SKM-1 treated with dmso at 0.1 percent for 144 hours (cell line): Measurements from ENCODE around the gene IFIT1B.
"Not testable (repeated sequence)": the region's sequence is repeated elsewhere in the genome, so short reads cannot be mapped to it uniquely, and the experiment has no call there.

Experiments used
- DNase-seq: peaks from one replicate; lab custom pipeline; 2025; ENCODE audit not compliant: unreplicated experiment; lab: John Stamatoyannopoulos, UW

Gene IFIT1B

GRCh38 chr10:89348481-89348880, 29.4 kb upstream of the IFIT1B start:
- no peak for DNase-seq

GRCh38 chr10:89348975-89349374, 28.9 kb upstream of the IFIT1B start:
- no peak for DNase-seq

DNA sequence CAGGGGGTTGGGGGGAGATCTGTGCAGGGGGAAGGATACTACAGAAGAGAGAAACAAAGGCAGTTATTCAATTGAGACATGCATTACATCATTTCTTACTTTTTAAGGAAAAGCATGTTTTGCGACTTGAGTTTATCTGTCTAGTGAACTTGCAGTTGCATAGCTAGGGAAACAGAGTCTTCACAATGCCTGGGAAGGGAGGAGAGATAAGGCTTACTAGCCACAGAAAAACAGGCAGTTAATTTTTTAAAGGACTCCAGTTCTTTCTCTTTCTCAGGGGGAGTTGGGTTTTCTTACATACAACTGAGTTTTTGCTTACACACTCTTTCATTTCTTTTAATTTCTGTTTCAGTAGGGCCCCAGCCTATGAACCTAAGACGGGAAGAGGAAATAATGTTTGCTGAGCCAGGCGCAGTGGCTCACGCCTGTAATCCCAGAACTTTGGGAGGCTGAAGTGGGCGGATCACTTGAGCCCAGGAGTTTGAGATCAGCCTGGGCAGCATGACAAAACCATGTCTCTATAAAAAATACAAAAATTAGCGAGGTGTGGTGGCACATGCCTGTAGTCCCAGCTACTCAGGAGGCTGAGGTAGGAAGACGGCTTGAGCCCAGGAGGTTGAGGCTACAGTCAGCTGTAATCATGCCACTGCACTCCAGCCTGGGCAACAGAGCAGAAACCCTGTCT, 27.1 kb upstream of the IFIT1B start:
- not testable (repeated sequence) for DNase-seq

- no peak for DNase-seq
Observed at GRCh38 chr10:89351412-89351779, 26.5 kb upstream of the IFIT1B start.

- DNase-seq: no peak
Observed at GRCh38 chr10:89351780-89352597, 25.9 kb upstream of the IFIT1B start.

DNA sequence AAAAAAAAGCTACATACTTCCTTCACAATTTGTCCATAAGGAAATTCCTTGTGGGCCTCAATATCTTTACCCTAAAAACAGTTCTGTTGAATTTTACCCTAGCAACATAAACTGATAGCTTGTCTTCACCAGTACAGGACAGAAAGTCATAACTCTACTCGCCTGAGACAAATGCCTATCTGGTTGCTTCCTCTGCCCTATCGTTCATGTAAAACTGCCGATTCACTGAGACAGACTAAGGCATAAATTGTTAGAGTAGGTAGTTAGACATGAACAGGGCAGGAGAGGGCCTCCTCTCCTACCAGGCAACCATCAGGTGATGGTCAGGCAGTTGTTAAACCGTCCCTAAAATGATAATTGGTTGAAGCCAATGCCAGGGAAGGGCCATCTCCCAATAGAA, 25.1 kb upstream of the IFIT1B start:
- DNase-seq: no peak

DNA sequence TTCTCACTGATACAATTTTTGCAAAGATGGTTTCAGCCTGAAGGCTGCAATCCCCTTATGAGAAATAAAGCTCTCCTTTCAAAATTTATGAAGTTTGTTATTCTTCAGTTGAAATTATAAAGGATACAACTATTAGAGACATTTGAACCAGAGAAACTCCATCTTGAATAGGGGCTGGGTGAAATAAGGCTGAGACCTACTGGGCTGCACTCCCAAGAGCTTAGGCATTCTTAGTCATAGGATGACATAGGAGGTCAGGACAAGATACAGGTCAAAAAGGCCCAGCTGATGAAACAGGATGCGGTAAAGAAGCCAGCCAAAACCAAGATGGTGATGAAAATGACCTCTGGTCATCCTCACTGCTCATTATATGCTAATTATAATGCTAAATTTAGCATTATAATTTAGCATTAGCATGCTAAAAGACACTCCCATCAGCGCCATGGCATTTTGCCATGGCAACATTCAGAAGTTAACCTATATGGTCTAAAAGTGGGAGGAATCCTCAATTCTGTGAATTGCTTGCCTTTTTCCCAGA, 22.4 kb upstream of the IFIT1B start:
- no peak for DNase-seq

DNA sequence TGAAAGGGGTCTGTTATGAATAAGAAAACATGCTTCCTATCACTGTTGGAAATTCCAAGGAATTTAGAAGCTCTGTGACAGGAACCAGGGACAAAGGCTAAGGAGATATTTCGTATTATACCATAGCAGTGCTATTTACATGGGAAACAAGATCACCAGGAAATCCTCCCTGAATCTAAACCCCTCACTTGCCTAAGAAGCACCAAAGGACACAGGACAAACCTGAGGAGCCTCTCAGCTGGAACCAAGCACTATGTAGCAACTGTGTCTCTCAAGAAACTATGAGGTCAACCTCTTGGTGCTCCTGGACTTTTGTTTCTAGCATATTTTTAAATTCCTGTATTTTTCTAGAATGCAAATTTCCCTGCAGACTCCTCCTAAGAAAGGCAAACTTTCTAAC, 20.8 kb upstream of the IFIT1B start:
- no peak for DNase-seq

- DNase-seq: no peak
Observed at GRCh38 chr10:89357975-89358374, 19.9 kb upstream of the IFIT1B start.

- DNase-seq: no peak
Observed at GRCh38 chr10:89360157-89360556, 17.7 kb upstream of the IFIT1B start.

GRCh38 chr10:89362929-89363328, 14.9 kb upstream of the IFIT1B start:
- no peak for DNase-seq

- no peak for DNase-seq
Observed at GRCh38 chr10:89363729-89364442, 14.0 kb upstream of the IFIT1B start.

GRCh38 chr10:89364531-89364930, 13.3 kb upstream of the IFIT1B start:
- DNase-seq: no peak

DNA sequence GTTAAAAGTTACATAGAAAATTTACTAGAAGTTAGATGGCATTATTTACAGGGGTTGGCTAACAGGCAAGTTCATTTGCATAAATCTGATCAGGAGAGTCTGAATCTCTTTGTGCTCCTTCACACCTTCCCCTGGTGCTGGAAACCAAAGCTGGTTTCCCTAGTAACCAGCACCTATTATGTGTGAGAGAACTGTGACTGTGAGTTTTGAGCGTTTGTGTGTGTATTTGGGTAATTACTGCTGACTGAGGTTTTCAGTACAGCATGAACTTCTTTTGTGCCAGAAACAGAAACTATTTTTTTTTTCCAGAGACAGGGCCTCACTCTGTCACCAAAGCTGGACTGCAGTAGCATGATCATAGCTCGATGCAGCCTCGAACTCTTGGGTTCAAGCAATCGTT, 10.3 kb upstream of the IFIT1B start:
- DNase-seq: no peak

GRCh38 chr10:89368129-89368528, 9.7 kb upstream of the IFIT1B start:
- no peak for DNase-seq

- peak; percentile 5 for DNase-seq
Observed at GRCh38 chr10:89369156-89370105, 8.4 kb upstream of the IFIT1B start.

DNA sequence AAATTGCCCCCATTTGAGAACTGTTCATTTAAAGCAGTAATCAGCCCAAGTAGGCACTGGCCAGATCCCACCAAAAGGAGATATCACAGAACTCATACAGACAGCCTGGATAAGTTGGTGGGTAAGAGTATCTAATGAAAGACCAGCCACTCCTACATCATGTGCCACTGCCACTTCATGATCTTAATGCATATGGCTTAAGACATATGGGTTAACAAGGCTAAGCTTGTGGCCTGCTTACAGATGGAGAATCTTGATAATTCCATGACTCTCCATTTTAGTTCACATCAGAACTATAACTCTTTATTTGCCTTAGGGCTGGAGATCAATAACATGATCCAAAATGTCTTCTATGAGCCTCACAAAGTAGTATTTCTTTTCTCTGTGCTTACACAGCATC, 6.8 kb upstream of the IFIT1B start:
- DNase-seq: no peak

GRCh38 chr10:89371987-89372386, 5.9 kb upstream of the IFIT1B start:
- DNase-seq: no peak

- no peak for DNase-seq
Observed at GRCh38 chr10:89373916-89374711, 3.7 kb upstream of the IFIT1B start.

DNA sequence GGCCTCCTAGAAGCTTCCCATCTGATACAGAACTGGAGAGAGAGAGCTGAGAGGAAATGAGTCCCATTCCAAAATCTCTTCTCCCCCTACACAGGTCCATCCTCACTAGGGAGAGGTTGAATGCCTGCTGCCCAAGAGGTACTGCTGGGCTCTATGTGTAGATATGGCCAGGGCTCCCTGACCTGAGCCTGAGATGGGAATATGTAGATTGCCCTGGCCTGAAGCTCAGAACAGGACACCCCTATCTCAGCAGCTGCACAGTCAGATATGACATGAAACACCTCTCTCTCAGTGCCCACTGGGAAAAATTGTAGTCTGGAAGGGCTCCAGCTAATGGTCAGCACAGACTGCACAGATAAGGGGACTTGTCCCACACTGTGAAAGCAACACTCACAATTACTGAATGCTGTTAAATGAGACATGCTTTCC, 3.1 kb upstream of the IFIT1B start:
- DNase-seq: no peak
